Left ventricle myocardium superior (tissue), 1 donor: ENCODE measurements around the gene PYGO2. TPM values are rescaled to one million over a fixed set of nuclear protein-coding genes. Genes with fewer than 3 reads are reported as not detected.

Source experiments
- ATAC-seq: fragments of 200-7000 bp; cut with Tn5 transposase; one replicate; pipeline ENCODE4 v1.9.1; 2020; ENCODE audit warnings: mild to moderate bottlenecking, moderate library complexity
- DNase-seq: peaks from one replicate; pipeline ENCODE4 v3.0.0-alpha.2; 2020
- intact Hi-C: fragments of 100-400 bp; cut with micrococcal nuclease; formaldehyde crosslinking; loops from one replicate; pipeline ENCODE4 v1.11.0; 2022
- long read RNA-seq: library from polyadenylated mRNA; unstranded; transcript quantifications from one replicate; pipeline ENCODE4 v2.0.0, GENCODE V29; 2021
- total RNA-seq: library from RNA; stranded (reverse); fragmentation: NEBNext Ultra II Directional; extraction: Animal tissue kit (Norgen Biotek cat#: 25700); gene quantifications from one replicate; pipeline ENCODE4 v1.2.1, GENCODE V29; 2021
- donor health status: DM: no; HTN: yes; CAD: no; lungs with severe emphysema.

The PYGO2 gene
- 14.7 TPM for total RNA-seq
- long read RNA-seq, transcript PYGO2-202 (3 exons, 3,146 nt), result major isoform, 11 of 29 reads
- long read RNA-seq, partial matches to known transcripts, result 1 of 29 reads
- long read RNA-seq, other reads (novel, unspliced or antisense), result 17 of 29 reads

- peak; percentile 86 for ATAC-seq
- peak; percentile 89 for DNase-seq
- intact Hi-C loops, result no loop called here
These were observed at the start of gene PYGO2 for GRCh38 chr1:154961207-154962155. PYGO2 (minus strand) TSS chr1:154961782; CDS start chr1:154961576, 206 bp downstream.

- DNase-seq (no peak), ATAC-seq (no peak)
- intact Hi-C loops, result no loop called here
These were observed 49.4 kb upstream of the PYGO2 start for GRCh38 chr1:155011004-155011416.

GRCh38 chr1:155010211-155010918, 48.8 kb upstream of the PYGO2 start:
- ATAC-seq (no peak), DNase-seq (peak; percentile 27)
- intact Hi-C loops, result no loop called here

GRCh38 chr1:155009742-155010141, 48.2 kb upstream of the PYGO2 start:
- ATAC-seq (no peak), DNase-seq (peak; percentile 25)
- intact Hi-C loops, result no loop called here

- DNase-seq, result peak; percentile 22
- ATAC-seq, result no peak
- intact Hi-C loops, result no loop called here
These were observed 47.7 kb upstream of the PYGO2 start for GRCh38 chr1:155009221-155009711.

GRCh38 chr1:155008015-155008941, 46.7 kb upstream of the PYGO2 start:
- intact Hi-C loops, result no loop called here
- no peak for ATAC-seq
- peak; percentile 67 for DNase-seq

- peak; percentile 37 for ATAC-seq
- peak; percentile 86 for DNase-seq
- intact Hi-C loops, result no loop called here
These were observed 45.8 kb upstream of the PYGO2 start for GRCh38 chr1:155007251-155007828.

- ATAC-seq (no peak), DNase-seq (peak; percentile 31)
- intact Hi-C loops, result no loop called here
These were observed 45.1 kb upstream of the PYGO2 start for GRCh38 chr1:155006601-155007101.

- intact Hi-C loops, result no loop called here
- peak; percentile 41 for ATAC-seq
- DNase-seq, result peak; percentile 85
These were observed 43.8 kb upstream of the PYGO2 start for GRCh38 chr1:155005076-155006011.

- no peak for ATAC-seq
- peak; percentile 28 for DNase-seq
- intact Hi-C loops, result no loop called here
These were observed 42.9 kb upstream of the PYGO2 start for GRCh38 chr1:155004352-155005075.

- peak; percentile 83 for DNase-seq
- intact Hi-C loops, result no loop called here
- ATAC-seq, result peak; percentile 10
These were observed 42.3 kb upstream of the PYGO2 start for GRCh38 chr1:155003766-155004351.

- DNase-seq (peak; percentile 62), ATAC-seq (no peak)
- intact Hi-C loops, result no loop called here
These were observed 41.7 kb upstream of the PYGO2 start for GRCh38 chr1:155003227-155003765.

- DNase-seq (peak; percentile 68), ATAC-seq (peak; percentile 1)
- intact Hi-C loops, result no loop called here
These were observed 41.1 kb upstream of the PYGO2 start, which contains the start of gene ZBTB7B for GRCh38 chr1:155002464-155003226. ZBTB7B (plus strand) TSS chr1:155002802; CDS start chr1:155014661, 11,859 bp downstream.

- intact Hi-C loops, result no loop called here
- DNase-seq, result peak; percentile 100
- peak; percentile 79 for ATAC-seq
These were observed 40.3 kb upstream of the PYGO2 start for GRCh38 chr1:155001675-155002463.

- no peak for ATAC-seq
- no peak for DNase-seq
- intact Hi-C loops, result no loop called here
These were observed 39.8 kb upstream of the PYGO2 start for GRCh38 chr1:155001425-155001674.
